ENCODE measurements around the gene INO80. TPM values are rescaled to one million over a fixed set of nuclear protein-coding genes. Genes with fewer than 3 reads are reported as not detected.

INO80 gene
- total RNA-seq, 1 donor from 2014 or later = 10.4 TPM

GRCh38 chr15:40952901-40953712 lies 163.0 kb downstream of the INO80 start, which contains the start of gene CHAC1:
CHAC1 (plus strand) TSS chr15:40953471; CDS start chr15:40953584, 113 bp downstream.
- ATAC-seq = peak; percentile 83
- DNase-seq (ENCODE audit: low spot score) = peak; percentile 99

GRCh38 chr15:40952301-40952900 lies 163.7 kb downstream of the INO80 start:
- DNase-seq (ENCODE audit: low spot score) (no peak), ATAC-seq (peak; percentile 23)

- DNase-seq (ENCODE audit: low spot score) = no peak
These were observed 164.3 kb downstream of the INO80 start for GRCh38 chr15:40951764-40952163.

GRCh38 chr15:40949756-40950207 lies 166.3 kb downstream of the INO80 start:
- DNase-seq (ENCODE audit: low spot score) (peak; percentile 81), ATAC-seq (peak; percentile 65)

More at GRCh38 chr15:40951764-40952163, 164.3 kb downstream of the INO80 start:
- ATAC-seq = no peak

- ATAC-seq (no peak), DNase-seq (ENCODE audit: low spot score) (no peak)
These were observed 167.2 kb downstream of the INO80 start for GRCh38 chr15:40948706-40949473.

- ATAC-seq = peak; percentile 2
- no peak for DNase-seq (ENCODE audit: low spot score)
These were observed 171.4 kb downstream of the INO80 start for GRCh38 chr15:40944510-40945296.

GRCh38 chr15:40943764-40944365 lies 172.2 kb downstream of the INO80 start:
- no peak for ATAC-seq
- DNase-seq (ENCODE audit: low spot score) = no peak

GRCh38 chr15:40942878-40943277 lies 173.2 kb downstream of the INO80 start:
- ATAC-seq = no peak
- DNase-seq (ENCODE audit: low spot score) = no peak

- DNase-seq (ENCODE audit: low spot score) = no peak
- peak; percentile 0 for ATAC-seq
These were observed 173.7 kb downstream of the INO80 start for GRCh38 chr15:40942337-40942854.

- ATAC-seq = peak; percentile 84
These were observed 174.3 kb downstream of the INO80 start for GRCh38 chr15:40941528-40942336.

GRCh38 chr15:40941068-40941527 lies 175.0 kb downstream of the INO80 start:
- ATAC-seq (no peak), DNase-seq (ENCODE audit: low spot score) (no peak)

More at GRCh38 chr15:40941528-40942336, 174.3 kb downstream of the INO80 start:
- peak; percentile 76 for DNase-seq (ENCODE audit: low spot score)

GRCh38 chr15:40940296-40940801 lies 175.7 kb downstream of the INO80 start:
- ATAC-seq (no peak), DNase-seq (ENCODE audit: low spot score) (no peak)

- no peak for DNase-seq (ENCODE audit: low spot score)
- ATAC-seq = no peak
These were observed 177.6 kb downstream of the INO80 start for GRCh38 chr15:40938536-40938870.

GRCh38 chr15:40937762-40938535 lies 178.1 kb downstream of the INO80 start:
- DNase-seq (ENCODE audit: low spot score) = peak; percentile 70
- ATAC-seq = peak; percentile 70

- ATAC-seq (peak; percentile 63), DNase-seq (ENCODE audit: low spot score) (peak; percentile 87)
These were observed 179.1 kb downstream of the INO80 start for GRCh38 chr15:40936709-40937666.

- DNase-seq (ENCODE audit: low spot score) (no peak), ATAC-seq (no peak)
These were observed 179.8 kb downstream of the INO80 start for GRCh38 chr15:40936234-40936708.

- ATAC-seq (no peak), DNase-seq (ENCODE audit: low spot score) (no peak)
These were observed 181.6 kb downstream of the INO80 start for GRCh38 chr15:40934457-40934856.

All from left lobe of liver (tissue), 2 donors.